A673 (cell line): Measurements from ENCODE around the gene RGS6.

Source experiments
- CTCF ChIP-seq: fragments of 300-800, 200-600 bp; sonication (generic); conservative IDR thresholded peaks from 2 replicates; pipeline ENCODE4 v1.5.1; 2017; ENCODE audit warnings: low read depth, mild to moderate bottlenecking, antibody characterized with exemption, low read length, moderate library complexity, mixed read lengths
- EZH2 ChIP-seq: fragments of 200-600 bp; sonication (generic); IDR thresholded peaks from 2 replicates; pipeline ENCODE4 v1.6.1; 2017; ENCODE audit warnings: borderline replicate concordance, low read depth, mild to moderate bottlenecking, mixed read lengths, antibody characterized with exemption, low read length; ENCODE audit not compliant: poor library complexity, severe bottlenecking

GRCh38 chr14:72314808-72315435 lies 382.7 kb downstream of the RGS6 start:
- TF ChIP-seq CTCF (no peak), EZH2 (no peak)
